HEK293 (cell line): ENCODE data around the gene PEX3.

Experiments
- HOXC10 ChIP-seq: sonication (generic); formaldehyde crosslinking; IDR thresholded peaks from 2 replicates; pipeline ENCODE4 v1.8.1; 2023; ENCODE audit warnings: mild to moderate bottlenecking, missing genetic modification reagents
- IKZF3 ChIP-seq: fragments of 450-650 bp; IDR thresholded peaks from 2 replicates; pipeline ENCODE4 v1.5.0; 2018; ENCODE audit warnings: missing biosample characterization, mild to moderate bottlenecking, missing genetic modification characterization, moderate library complexity
- MEIS1 ChIP-seq: sonication (generic); formaldehyde crosslinking; IDR thresholded peaks from 2 replicates; pipeline ENCODE4 v1.8.1; 2022; ENCODE audit warnings: missing genetic modification reagents, mild to moderate bottlenecking, borderline replicate concordance
- SCRT1 ChIP-seq: fragments of 450-650 bp; formaldehyde crosslinking; IDR thresholded peaks from 2 replicates; pipeline ENCODE4 v1.5.1; 2016; ENCODE audit warnings: missing biosample characterization, missing genetic modification characterization, borderline replicate concordance
- SCRT2 ChIP-seq: fragments of 450-650 bp; formaldehyde crosslinking; IDR thresholded peaks from 2 replicates; pipeline ENCODE4 v1.5.1; 2016; ENCODE audit warnings: missing biosample characterization, missing genetic modification characterization
- WT1 ChIP-seq: fragments of 450-650 bp; formaldehyde crosslinking; IDR thresholded peaks from 2 replicates; pipeline ENCODE4 v1.5.1; 2016; ENCODE audit warnings: missing biosample characterization, missing genetic modification characterization
- ZBTB6 ChIP-seq: fragments of 450-650 bp; formaldehyde crosslinking; IDR thresholded peaks from 2 replicates; pipeline ENCODE4 v1.5.1; 2017; ENCODE audit warnings: missing biosample characterization, missing genetic modification characterization
- ZEB2 ChIP-seq: fragments of 450-650 bp; formaldehyde crosslinking; IDR thresholded peaks from 2 replicates; pipeline ENCODE4 v1.5.1; 2016; ENCODE audit warnings: missing biosample characterization, missing genetic modification characterization
- ZFHX2 ChIP-seq: fragments of 450-650 bp; formaldehyde crosslinking; conservative IDR thresholded peaks from 2 replicates; pipeline ENCODE4 v1.5.1; 2016; ENCODE audit warnings: missing biosample characterization, missing genetic modification characterization
- ZFP3 ChIP-seq: fragments of 450-650 bp; formaldehyde crosslinking; IDR thresholded peaks from 2 replicates; pipeline ENCODE4 v1.5.1; 2016; ENCODE audit warnings: low read depth, missing biosample characterization, missing genetic modification characterization
- ZNF121 ChIP-seq: fragments of 450-650 bp; formaldehyde crosslinking; IDR thresholded peaks from 2 replicates; pipeline ENCODE4 v1.5.1; 2016; ENCODE audit warnings: missing biosample characterization, missing genetic modification characterization
- ZNF140 ChIP-seq: fragments of 450-650 bp; formaldehyde crosslinking; IDR thresholded peaks from 2 replicates; pipeline ENCODE4 v1.5.1; 2016; ENCODE audit warnings: missing biosample characterization, missing genetic modification characterization
- ZNF146 ChIP-seq: fragments of 450-650 bp; formaldehyde crosslinking; IDR thresholded peaks from 2 replicates; pipeline ENCODE4 v1.5.1; 2016; ENCODE audit warnings: missing biosample characterization, missing genetic modification characterization
- ZNF148 ChIP-seq: fragments of 450-650 bp; formaldehyde crosslinking; IDR thresholded peaks from 2 replicates; pipeline ENCODE4 v1.5.0; 2017; ENCODE audit warnings: missing biosample characterization, missing genetic modification characterization, borderline replicate concordance
- ZNF157 ChIP-seq: fragments of 450-650 bp; formaldehyde crosslinking; IDR thresholded peaks from 2 replicates; pipeline ENCODE4 v1.5.1; 2016; ENCODE audit warnings: missing biosample characterization, missing genetic modification characterization
- ZNF19 ChIP-seq: fragments of 450-650 bp; formaldehyde crosslinking; IDR thresholded peaks from 2 replicates; pipeline ENCODE4; 2016; ENCODE audit warnings: missing biosample characterization, missing genetic modification characterization, low read depth
- ZNF2 ChIP-seq: fragments of 450-650 bp; formaldehyde crosslinking; IDR thresholded peaks from 2 replicates; pipeline ENCODE4 v1.5.1; 2016; ENCODE audit warnings: missing biosample characterization, missing genetic modification characterization
- ZNF239 ChIP-seq: fragments of 450-650 bp; formaldehyde crosslinking; IDR thresholded peaks from 2 replicates; pipeline ENCODE4 v1.5.1; 2016; ENCODE audit warnings: missing biosample characterization, missing genetic modification characterization
- ZNF280C ChIP-seq: fragments of 450-650 bp; formaldehyde crosslinking; IDR thresholded peaks from 2 replicates; pipeline ENCODE4 v1.5.1; 2016; ENCODE audit warnings: missing biosample characterization, missing genetic modification characterization
- ZNF292 ChIP-seq: fragments of 450-650 bp; formaldehyde crosslinking; IDR thresholded peaks from 2 replicates; pipeline ENCODE4 v1.5.1; 2016; ENCODE audit warnings: low read depth, missing biosample characterization, missing genetic modification characterization, borderline replicate concordance
- ZNF366 ChIP-seq: fragments of 450-650 bp; formaldehyde crosslinking; conservative IDR thresholded peaks from 2 replicates; pipeline ENCODE4 v1.5.1; 2016; ENCODE audit warnings: missing biosample characterization, missing genetic modification characterization
- ZNF416 ChIP-seq: fragments of 450-650 bp; formaldehyde crosslinking; IDR thresholded peaks from 2 replicates; pipeline ENCODE4 v1.5.1; 2016; ENCODE audit warnings: missing biosample characterization, missing genetic modification characterization
- ZNF473 ChIP-seq: fragments of 450-650 bp; formaldehyde crosslinking; IDR thresholded peaks from 2 replicates; pipeline ENCODE4 v1.5.1; 2017; ENCODE audit warnings: missing biosample characterization, missing genetic modification characterization
- ZNF501 ChIP-seq: fragments of 450-650 bp; formaldehyde crosslinking; IDR thresholded peaks from 2 replicates; pipeline ENCODE4 v1.5.1; 2016; ENCODE audit warnings: missing biosample characterization, missing genetic modification characterization
- ZNF514 ChIP-seq: fragments of 450-650 bp; formaldehyde crosslinking; IDR thresholded peaks from 2 replicates; pipeline ENCODE4 v1.5.1; 2016; ENCODE audit warnings: missing biosample characterization, missing genetic modification characterization
- ZNF521 ChIP-seq: fragments of 450-650 bp; formaldehyde crosslinking; IDR thresholded peaks from 2 replicates; pipeline ENCODE4 v1.5.1; 2017; ENCODE audit warnings: missing biosample characterization, mild to moderate bottlenecking, missing genetic modification characterization
- ZNF529 ChIP-seq: fragments of 450-650 bp; formaldehyde crosslinking; IDR thresholded peaks from 2 replicates; pipeline ENCODE4 v1.5.1; 2017; ENCODE audit warnings: missing genetic modification characterization, missing biosample characterization; ENCODE audit not compliant: insufficient replicate concordance
- ZNF596 ChIP-seq: fragments of 450-650 bp; IDR thresholded peaks from 2 replicates; pipeline ENCODE4 v1.5.0; 2018; ENCODE audit warnings: missing biosample characterization, mild to moderate bottlenecking, missing genetic modification characterization, moderate library complexity
- ZNF624 ChIP-seq: fragments of 450-650 bp; formaldehyde crosslinking; IDR thresholded peaks from 2 replicates; pipeline ENCODE4 v1.5.1; 2017; ENCODE audit warnings: missing biosample characterization, missing genetic modification characterization
- ZNF654 ChIP-seq: fragments of 450-650 bp; formaldehyde crosslinking; IDR thresholded peaks from 2 replicates; pipeline ENCODE4 v1.5.1; 2016; ENCODE audit warnings: low read depth, missing biosample characterization, missing genetic modification characterization
- ZNF747 ChIP-seq: fragments of 450-650 bp; formaldehyde crosslinking; IDR thresholded peaks from 2 replicates; pipeline ENCODE4 v1.5.1; 2016; ENCODE audit warnings: missing biosample characterization, missing genetic modification characterization
- ZNF776 ChIP-seq: fragments of 450-650 bp; formaldehyde crosslinking; IDR thresholded peaks from 2 replicates; pipeline ENCODE4 v1.5.0; 2017; ENCODE audit warnings: missing biosample characterization, missing genetic modification characterization, borderline replicate concordance
- ZNF785 ChIP-seq: fragments of 450-650 bp; formaldehyde crosslinking; IDR thresholded peaks from 2 replicates; pipeline ENCODE4 v1.5.1; 2016; ENCODE audit warnings: missing biosample characterization, missing genetic modification characterization
- ZSCAN5A ChIP-seq: fragments of 450-650 bp; formaldehyde crosslinking; IDR thresholded peaks from 2 replicates; pipeline ENCODE4 v1.5.1; 2016; ENCODE audit warnings: missing biosample characterization, missing genetic modification characterization

The PEX3 gene

GRCh38 chr6:143510991-143511891, 60.6 kb downstream of the PEX3 start, which contains the start of gene FUCA2 (continued):
- TF ChIP-seq ZSCAN5A (tag by site-specific recombination): peak; percentile 98
- TF ChIP-seq ZNF146: peak; percentile 59; the same call in 1 of the 2 replicates
- no peak for TF ChIP-seq ZNF280C (tag by site-specific recombination)
- TF ChIP-seq ZNF529 (tag by site-specific recombination): no peak
- peak; percentile 41; the same call in 1 of the 2 replicates for TF ChIP-seq ZNF366
- no peak for TF ChIP-seq ZNF148 (tag by site-specific recombination)
- no peak for TF ChIP-seq ZNF19
- peak; percentile 56 for TF ChIP-seq SCRT2 (tag by site-specific recombination)
- TF ChIP-seq ZNF140 (tag by site-specific recombination): no peak
- TF ChIP-seq ZNF2 (tag by site-specific recombination): peak; percentile 97
- no peak for TF ChIP-seq MEIS1 (CRISPR knock-in tag)
- no peak for TF ChIP-seq ZNF416 (tag by site-specific recombination)
- TF ChIP-seq ZNF239: 0 out of 2 replicates have a peak, but pooled peaks have one; percentile 82
- peak; percentile 68 for TF ChIP-seq IKZF3 (tag by site-specific recombination)
- TF ChIP-seq ZNF121 (tag by site-specific recombination): peak; percentile 80
- TF ChIP-seq ZNF785 (tag by site-specific recombination): no peak
- TF ChIP-seq ZNF521 (tag by site-specific recombination): no peak
- peak; percentile 50 for TF ChIP-seq ZFHX2 (tag by site-specific recombination)
- TF ChIP-seq WT1 (tag by site-specific recombination): no peak
- no peak for TF ChIP-seq ZNF654 (tag by site-specific recombination)
- TF ChIP-seq ZNF596 (tag by site-specific recombination): peak; percentile 37; the same call in 1 of the 2 replicates
- no peak; the same call in 1 of the 2 replicates for TF ChIP-seq ZFP3 (tag by site-specific recombination)
- TF ChIP-seq ZNF292 (tag by site-specific recombination): no peak
- TF ChIP-seq ZNF776: no peak
- TF ChIP-seq ZNF157: no peak
- no peak for TF ChIP-seq ZNF514
- 0 out of 2 replicates have a peak, but pooled peaks have one; percentile 57 for TF ChIP-seq HOXC10 (CRISPR knock-in tag)
- TF ChIP-seq ZNF501: peak; percentile 98
- TF ChIP-seq ZNF473 (tag by site-specific recombination): no peak
- TF ChIP-seq ZNF747 (tag by site-specific recombination): no peak
- TF ChIP-seq ZBTB6 (tag by site-specific recombination): no peak; the same call in 1 of the 2 replicates
- TF ChIP-seq SCRT1 (tag by site-specific recombination): no peak
- no peak for TF ChIP-seq ZNF624
- TF ChIP-seq ZEB2 (tag by site-specific recombination): peak; percentile 93
